CD14-positive monocyte (primary cell): ENCODE data around the gene DISP1. TPM values are rescaled to one million over a fixed set of nuclear protein-coding genes. Genes with fewer than 3 reads are reported as not detected.

Experiments
- DNase-seq, 3 donors: peaks; one replicate each; pipeline ENCODE4 v3.0.0-alpha.2; 2011 to 2022
- H2AFZ ChIP-seq: 2 replicates; pipeline ENCODE4 v1.6.0; 2012; ENCODE audit warnings: mild to moderate bottlenecking, low read depth, low read length, inconsistent platforms; ENCODE audit not compliant: insufficient read depth, poor library complexity, severe bottlenecking
- H3K27ac ChIP-seq, 2 donors: 1 replicate in 1 of 2; 2 replicates in 1 of 2; pipeline ENCODE4 v1.5.1; 2012 to 2013; ENCODE audit warnings: low read length in 2 of 2, control low read depth in 1 of 2, inconsistent platforms in 1 of 2, low read depth in 1 of 2, mild to moderate bottlenecking in 1 of 2
- H3K27me3 ChIP-seq, 2 donors: one replicate each; pipeline versions ENCODE4 v1.6.0 to v1.6.1; 2011 to 2013; ENCODE audit warnings: low read length in 2 of 2; ENCODE audit not compliant: control insufficient read depth in 2 of 2, insufficient read depth in 2 of 2
- H3K36me3 ChIP-seq, 2 donors: replicated peaks in 1 of 2; 1 replicate in 1 of 2; 2 replicates in 1 of 2; pipeline versions ENCODE4 v1.5.1 to v1.6.1; 2012 to 2013; ENCODE audit warnings: low read length in 2 of 2, control low read depth in 1 of 2, inconsistent platforms in 1 of 2, mild to moderate bottlenecking in 1 of 2; ENCODE audit not compliant: insufficient read depth in 2 of 2, control insufficient read depth in 1 of 2
- H3K4me1 ChIP-seq, 2 donors: 1 replicate in 1 of 2; 2 replicates in 1 of 2; pipeline versions ENCODE4 v1.5.1 to v1.6.1; 2012 to 2013; ENCODE audit warnings: low read length in 2 of 2, control low read depth in 1 of 2, inconsistent platforms in 1 of 2, mild to moderate bottlenecking in 1 of 2, moderate library complexity in 1 of 2; ENCODE audit not compliant: insufficient read depth in 2 of 2, control insufficient read depth in 1 of 2
- H3K4me2 ChIP-seq: replicated peaks from 2 replicates; pipeline ENCODE3; 2012; ENCODE audit warnings: low read length, moderate library complexity, mild to moderate bottlenecking; ENCODE audit not compliant: poor library complexity, severe bottlenecking; ENCODE audit errors: extremely low read depth
- H3K4me3 ChIP-seq, 3 experiments: fragments of 200-600 bp in 1 of 3; sonication (generic) in 1 of 3; replicated peaks in 1 of 3; 1 replicate in 2 of 3; 2 replicates in 1 of 3; pipeline ENCODE4 v1.5.1; 2011 to 2013; ENCODE audit warnings: low read length in 3 of 3, mild to moderate bottlenecking in 3 of 3, control low read depth in 2 of 3, low read depth in 2 of 3, inconsistent platforms in 1 of 3, moderate library complexity in 1 of 3
- H3K79me2 ChIP-seq: 2 replicates; pipeline ENCODE4 v1.6.0; 2012; ENCODE audit warnings: mild to moderate bottlenecking, control low read depth, inconsistent platforms, low read length, moderate library complexity; ENCODE audit not compliant: insufficient read depth
- H3K9ac ChIP-seq: 2 replicates; pipeline ENCODE4 v1.6.0; 2017; ENCODE audit warnings: low read length, mild to moderate bottlenecking; ENCODE audit not compliant: insufficient read depth, poor library complexity, severe bottlenecking
- H3K9me3 ChIP-seq, 2 donors: replicated peaks in 1 of 2; 1 replicate in 1 of 2; 2 replicates in 1 of 2; pipeline versions ENCODE4 v1.5.1 to v1.6.1; 2012 to 2013; ENCODE audit warnings: low read length in 2 of 2, control low read depth in 1 of 2; ENCODE audit not compliant: control insufficient read depth in 1 of 2, insufficient read depth in 1 of 2
- H4K20me1 ChIP-seq: 2 replicates; pipeline ENCODE4 v1.6.0; 2012; ENCODE audit warnings: mild to moderate bottlenecking, low read length, control low read depth, moderate library complexity; ENCODE audit not compliant: insufficient read depth
- H3K27ac Mint-ChIP-seq, 7 donors: one replicate each; pipeline ENCODE4 v1.8.0; 2020; ENCODE audit warnings: mild to moderate bottlenecking in 7 of 7, mixed read lengths in 7 of 7, moderate library complexity in 6 of 7, inconsistent platforms in 2 of 7
- H3K27me3 Mint-ChIP-seq, 3 donors: one replicate each; pipeline ENCODE4 v1.8.0; 2021 to 2022; ENCODE audit warnings: low read depth in 3 of 3, mild to moderate bottlenecking in 3 of 3, mixed read lengths in 3 of 3, moderate library complexity in 3 of 3, inconsistent platforms in 1 of 3
- H3K36me3 Mint-ChIP-seq, 2 donors: one replicate each; pipeline ENCODE4 v1.8.0; 2020; ENCODE audit warnings: mixed read lengths in 2 of 2, inconsistent platforms in 1 of 2, mild to moderate bottlenecking in 1 of 2
- H3K4me1 Mint-ChIP-seq: one replicate; pipeline ENCODE4 v1.8.0; 2020; ENCODE audit warnings: mild to moderate bottlenecking, mixed read lengths
- H3K4me3 Mint-ChIP-seq, 2 donors: one replicate each; pipeline ENCODE4 v1.8.0; 2020; ENCODE audit warnings: mild to moderate bottlenecking in 2 of 2, mixed read lengths in 2 of 2, moderate library complexity in 1 of 2
- H3K9me3 Mint-ChIP-seq, 7 donors: one replicate each; pipeline ENCODE4 v1.8.0; 2020 to 2022; ENCODE audit warnings: mixed read lengths in 7 of 7, mild to moderate bottlenecking in 6 of 7, moderate library complexity in 6 of 7, inconsistent platforms in 2 of 7
- WGBS: methylation state at CpG from one replicate; pipeline ENCODE4 v1.1.5; 2013; ENCODE audit warnings: missing lambda C conversion rate; ENCODE audit not compliant: insufficient coverage; 5-methylcytosine and 5-hydroxymethylcytosine counted together
- intact Hi-C, 2 donors: fragments of 100-400 bp; cut with micrococcal nuclease; formaldehyde crosslinking; loops; one replicate each; pipeline versions ENCODE4 v1.15.0 to v1.15.1; 2023
- polyA plus RNA-seq, 3 donors: library from polyadenylated mRNA; depleted of rRNA in 1 of 3; unstranded in 2 of 3; stranded (reverse) in 1 of 3; fragments of 300-500 nt in 2 of 3; fragments of >200 nt in 1 of 3; fragmentation: Illumina TruSeq in 2 of 3; gene quantifications; 1 replicate in 2 of 3; 2 replicates in 1 of 3; pipeline ENCODE4 v1.2.3, GENCODE V29; 2012 to 2021
- TF ChIP-seq, protein P1 (sequence below): fragments of 200-600 bp; IDR thresholded peaks from one replicate; pipeline ENCODE4 v1.8.0; 2022; ENCODE audit warnings: antibody characterized with exemption, mild to moderate bottlenecking

The DISP1 gene
- polyA plus RNA-seq, 3 donors: 0.34 to 2.1 (median 0.61) TPM

DNA sequence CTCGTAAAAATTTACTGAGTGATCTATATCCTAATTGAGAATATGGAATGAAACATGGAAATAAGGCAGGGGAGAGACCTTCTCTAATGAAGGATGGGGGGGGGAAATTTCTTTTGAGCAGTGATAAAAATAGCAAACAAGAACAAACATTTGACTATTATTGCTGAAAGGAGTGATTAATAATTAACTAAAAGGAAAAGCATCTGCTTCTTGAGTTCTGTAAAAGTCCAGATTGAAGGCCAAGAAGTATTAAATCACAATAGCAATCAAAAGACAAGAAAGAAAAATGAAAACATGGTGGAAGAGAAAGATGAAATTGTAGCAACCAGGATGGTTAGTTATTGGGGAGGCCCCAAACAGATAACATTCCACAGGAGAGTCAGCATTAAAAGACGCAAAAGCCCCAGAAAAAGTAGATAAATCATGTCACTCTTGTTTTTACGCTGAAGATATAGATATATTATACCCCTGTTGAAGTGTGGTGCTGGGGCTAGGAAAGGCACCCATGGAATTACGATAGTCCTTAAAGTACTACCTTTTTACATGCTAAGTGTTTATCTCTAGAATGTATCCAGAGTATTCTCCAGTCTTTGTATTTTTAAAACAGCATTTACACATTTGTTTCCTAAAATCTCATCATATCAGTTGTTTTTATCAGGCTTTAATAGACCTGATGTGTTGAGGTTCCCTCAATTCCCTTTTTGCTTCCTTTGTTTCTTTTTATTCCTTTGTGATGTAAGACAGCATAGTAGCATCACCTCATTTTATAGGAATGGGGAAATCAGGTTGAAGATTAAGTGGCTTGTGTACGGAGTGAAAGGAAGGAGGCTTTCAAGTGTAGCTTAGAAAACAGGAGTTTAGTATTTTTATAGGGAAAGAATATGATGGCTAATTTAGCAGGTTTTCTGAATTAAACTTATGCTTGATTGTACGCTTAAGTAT, 28.9 kb downstream of the DISP1 start:
- Mint-ChIP-seq H3K27ac (no peak overlapping the region), H3K36me3 (peaks cover 0 to 1% of the 10 kb centered on the region in 2 donors), H3K4me3 (no peak overlapping the region), H3K27me3 (no peaks in the 10 kb centered on the region), H3K9me3 (no peaks in the 10 kb centered on the region), H3K4me1 (no peaks in the 10 kb centered on the region)
- Histone ChIP-seq H2AFZ (no peak overlapping the region), H3K27me3 (no peaks in the 10 kb centered on the region), H3K9ac (no peak overlapping the region), H3K4me1 (no peaks in the 10 kb centered on the region), H3K36me3 (no peaks in the 10 kb centered on the region), H3K27ac (no peak overlapping the region), H3K4me2 (no peak overlapping the region), H3K79me2 (no peaks in the 10 kb centered on the region), H3K9me3 (no peaks in the 10 kb centered on the region), H3K4me3 (no peak overlapping the region), H4K20me1 (no peaks in the 10 kb centered on the region)
- WGBS: 80% methylated on average over 1 of the region's 6 CpGs
- no peak for DNase-seq
- TF ChIP-seq, protein P1, sequence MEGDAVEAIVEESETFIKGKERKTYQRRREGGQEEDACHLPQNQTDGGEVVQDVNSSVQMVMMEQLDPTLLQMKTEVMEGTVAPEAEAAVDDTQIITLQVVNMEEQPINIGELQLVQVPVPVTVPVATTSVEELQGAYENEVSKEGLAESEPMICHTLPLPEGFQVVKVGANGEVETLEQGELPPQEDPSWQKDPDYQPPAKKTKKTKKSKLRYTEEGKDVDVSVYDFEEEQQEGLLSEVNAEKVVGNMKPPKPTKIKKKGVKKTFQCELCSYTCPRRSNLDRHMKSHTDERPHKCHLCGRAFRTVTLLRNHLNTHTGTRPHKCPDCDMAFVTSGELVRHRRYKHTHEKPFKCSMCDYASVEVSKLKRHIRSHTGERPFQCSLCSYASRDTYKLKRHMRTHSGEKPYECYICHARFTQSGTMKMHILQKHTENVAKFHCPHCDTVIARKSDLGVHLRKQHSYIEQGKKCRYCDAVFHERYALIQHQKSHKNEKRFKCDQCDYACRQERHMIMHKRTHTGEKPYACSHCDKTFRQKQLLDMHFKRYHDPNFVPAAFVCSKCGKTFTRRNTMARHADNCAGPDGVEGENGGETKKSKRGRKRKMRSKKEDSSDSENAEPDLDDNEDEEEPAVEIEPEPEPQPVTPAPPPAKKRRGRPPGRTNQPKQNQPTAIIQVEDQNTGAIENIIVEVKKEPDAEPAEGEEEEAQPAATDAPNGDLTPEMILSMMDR: no peak
- intact Hi-C loops: no loop called here

- H3K4me2 ChIP-seq: no peak overlapping the region
- H4K20me1 ChIP-seq: no peaks in the 10 kb centered on the region
- TF ChIP-seq, protein P1: no peak
- intact Hi-C loops: no loop called here
- H2AFZ ChIP-seq: no peak overlapping the region
- Mint-ChIP-seq H3K4me1 (no peaks in the 10 kb centered on the region), H3K27me3 (no peaks in the 10 kb centered on the region), H3K4me3 (no peak overlapping the region), H3K27ac (no peak overlapping the region), H3K9me3 (no peaks in the 10 kb centered on the region), H3K36me3 (no peaks in the 10 kb centered on the region)
- DNase-seq: no peak
- H3K36me3 ChIP-seq: no peaks in the 10 kb centered on the region
- no peaks in the 10 kb centered on the region for H3K9me3 ChIP-seq
- no peak overlapping the region for H3K27ac ChIP-seq
- H3K4me3 ChIP-seq: no peak overlapping the region
- no peaks in the 10 kb centered on the region for H3K79me2 ChIP-seq
- no peaks in the 10 kb centered on the region for H3K27me3 ChIP-seq
- H3K9ac ChIP-seq: no peak overlapping the region
- WGBS: 100% methylated on average over 1 of the region's 3 CpGs
- no peaks in the 10 kb centered on the region for H3K4me1 ChIP-seq
Measured at GRCh38 chr1:222844411-222844779, 29.6 kb downstream of the DISP1 start.
